GM18526 (cell line): ENCODE results near the gene TMEM106B.
A peak's percentile ranks its signal among the peaks of the same experiment; 100 is the strongest.

Experiments used
- POLR2A ChIP-seq: IDR thresholded peaks from 3 replicates; pipeline ENCODE4 v1.6.1; 2011; ENCODE audit not compliant: insufficient read length; ENCODE audit errors: extremely low read depth

Gene TMEM106B

DNA sequence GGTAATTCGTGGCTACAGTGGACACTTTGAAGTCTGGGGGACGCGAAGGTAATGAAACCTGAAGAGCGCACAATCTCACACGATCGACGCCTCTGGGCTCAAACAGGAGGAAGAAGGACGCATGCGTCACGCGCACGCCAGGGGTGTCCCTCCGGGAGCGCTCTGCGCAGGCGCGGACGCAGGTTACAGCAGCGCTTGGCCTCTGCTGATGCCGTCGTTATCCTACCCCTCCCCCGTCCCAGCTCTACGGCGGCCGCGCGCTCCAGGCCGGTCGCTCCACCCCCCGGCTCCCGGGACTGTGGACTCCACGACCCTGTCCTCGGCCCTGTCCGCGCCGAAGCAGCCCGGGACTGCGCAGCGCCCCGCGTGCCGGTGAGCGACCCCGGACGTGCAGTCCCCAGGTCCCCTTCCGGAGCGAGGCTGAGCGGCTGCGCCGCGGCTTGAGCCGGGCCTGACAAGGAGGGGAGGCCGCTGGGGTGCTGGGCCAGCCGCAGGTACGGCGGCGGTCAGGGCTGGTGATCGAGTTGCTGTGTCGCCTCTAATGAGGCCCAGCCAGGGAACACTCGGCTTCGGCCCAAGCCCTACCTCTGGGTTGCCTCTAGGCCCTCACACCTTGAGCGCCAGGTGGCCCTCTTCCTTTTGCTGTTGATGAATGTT lies at the start of gene TMEM106B:
Gene TMEM106B, plus strand, starts transcription at position 241 of the 657 bp plus-strand sequence. CDS start 3,517 bp downstream, outside the sequence.
- peak; percentile 55 for TF ChIP-seq POLR2A

- no peak for TF ChIP-seq POLR2A
These were observed 48.5 kb upstream of the TMEM106B start for GRCh38 chr7:12162415-12163113.

DNA sequence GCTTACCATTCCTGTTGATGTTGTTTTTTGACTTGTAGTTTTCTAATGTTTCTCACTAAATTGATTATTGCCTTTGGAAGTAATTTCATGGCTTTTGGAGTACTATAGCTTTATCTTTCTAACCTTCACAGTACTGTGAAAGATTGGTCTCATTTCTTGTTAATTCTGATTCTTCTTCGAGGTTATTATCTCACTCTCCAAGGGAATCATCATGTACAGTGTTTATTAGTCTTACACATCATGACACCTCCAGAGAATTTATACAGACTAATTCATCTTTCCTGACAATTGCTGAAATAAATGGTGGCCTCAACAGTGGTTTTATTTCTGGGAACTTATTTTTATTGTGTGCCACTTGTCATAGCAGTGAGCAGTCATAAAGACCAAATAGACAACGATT lies 37.4 kb upstream of the TMEM106B start:
- TF ChIP-seq POLR2A, result no peak

GRCh38 chr7:12174931-12175330 lies 36.2 kb upstream of the TMEM106B start:
- TF ChIP-seq POLR2A, result no peak

- TF ChIP-seq POLR2A, result no peak
These were observed 32.8 kb upstream of the TMEM106B start for GRCh38 chr7:12178317-12178716.

DNA sequence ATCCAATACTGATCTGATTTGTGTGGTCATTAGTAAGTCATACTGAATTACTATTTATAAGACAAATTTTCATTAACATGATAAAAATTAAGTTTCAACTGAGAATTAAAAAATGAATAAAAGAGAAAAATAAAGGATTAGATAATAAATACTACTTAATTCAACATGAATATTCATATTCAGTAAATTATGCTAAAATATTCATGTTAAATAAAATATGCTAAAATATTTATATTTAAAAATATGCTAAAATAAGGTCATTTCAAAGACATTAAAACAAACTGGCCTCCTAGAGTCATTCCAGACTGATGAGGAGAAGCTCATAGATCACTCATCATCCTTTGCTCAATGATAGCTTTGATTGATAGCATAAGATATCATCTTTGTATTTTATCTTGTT lies 16.7 kb upstream of the TMEM106B start:
- no peak for TF ChIP-seq POLR2A

- TF ChIP-seq POLR2A, result no peak
These were observed 14.7 kb upstream of the TMEM106B start for GRCh38 chr7:12196386-12196785.

DNA sequence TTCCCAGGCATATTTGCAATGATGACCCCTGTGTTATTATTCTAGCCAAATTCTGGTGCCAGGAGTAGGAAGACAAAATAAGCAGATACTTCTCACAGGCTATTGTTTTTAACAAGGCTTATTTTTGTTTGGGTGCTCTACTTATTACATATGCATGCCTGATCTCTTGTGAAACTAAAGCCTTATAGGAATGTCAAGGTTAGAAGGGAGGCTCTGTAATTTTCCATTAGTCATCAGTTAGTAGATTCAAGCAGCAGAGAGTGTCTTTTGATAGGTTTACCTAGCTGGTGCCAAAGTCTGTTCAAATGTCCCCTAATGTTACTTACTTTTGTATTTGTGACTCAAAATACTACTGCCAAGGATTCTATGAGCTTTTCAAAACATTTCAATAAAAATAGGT lies 11.7 kb upstream of the TMEM106B start:
- TF ChIP-seq POLR2A, result no peak

DNA sequence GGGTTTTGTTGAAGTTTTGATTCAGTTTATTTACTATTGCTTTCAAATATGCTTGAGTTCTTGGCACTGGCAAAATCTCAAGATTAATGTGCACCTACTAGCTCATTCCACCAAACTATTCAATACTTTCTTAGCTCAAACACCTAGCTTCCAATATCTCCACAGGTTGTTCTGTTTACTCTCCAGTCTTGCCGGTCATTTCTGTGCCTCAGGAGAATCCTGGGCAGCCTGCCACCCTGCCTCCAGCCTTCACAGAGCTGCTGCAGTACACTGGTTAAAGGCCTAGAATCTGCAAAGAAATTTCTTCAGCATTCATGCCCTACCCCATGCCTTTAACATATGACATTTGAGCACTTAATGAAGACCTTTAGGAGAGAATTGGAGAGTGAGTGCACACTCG lies 4.0 kb upstream of the TMEM106B start:
- no peak for TF ChIP-seq POLR2A

GRCh38 chr7:12209221-12209620 lies 1.9 kb upstream of the TMEM106B start:
- no peak for TF ChIP-seq POLR2A

GRCh38 chr7:12210179-12211053 lies 678 bp upstream of the TMEM106B start:
- TF ChIP-seq POLR2A, result no peak

GRCh38 chr7:12211711-12212485 lies 804 bp downstream of the TMEM106B start:
- TF ChIP-seq POLR2A, result no peak

- no peak for TF ChIP-seq POLR2A
These were observed 6.2 kb downstream of the TMEM106B start for GRCh38 chr7:12217311-12217710.

DNA sequence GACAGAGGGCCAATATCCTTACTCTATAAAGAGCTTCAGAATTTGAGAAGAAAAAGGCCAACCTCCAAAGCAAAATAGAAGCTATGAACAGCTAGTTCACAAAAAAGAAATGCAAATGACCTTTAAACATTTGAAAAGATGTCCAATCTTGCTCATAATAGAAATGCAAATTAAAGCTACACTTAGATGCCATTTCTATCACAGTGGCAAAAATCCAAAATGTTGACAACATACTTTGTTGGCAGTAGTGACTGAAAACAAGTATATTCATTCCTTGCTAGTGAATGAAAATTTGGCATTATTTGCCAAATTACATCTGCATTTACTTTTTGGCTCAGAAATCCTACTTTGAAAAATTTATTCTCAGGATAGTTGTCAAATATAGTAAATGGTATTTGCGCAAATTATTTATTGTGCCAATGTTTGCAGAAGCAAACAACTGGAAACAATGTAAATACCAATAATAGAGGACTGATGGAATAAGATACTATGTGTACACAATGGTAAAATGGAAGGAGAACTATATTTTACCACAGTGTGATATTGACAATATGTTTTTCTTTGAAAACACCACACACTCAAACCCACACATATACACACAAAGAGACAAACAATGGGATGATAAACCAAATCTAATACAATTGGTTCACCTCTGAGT lies 9.4 kb downstream of the TMEM106B start:
- no peak for TF ChIP-seq POLR2A

DNA sequence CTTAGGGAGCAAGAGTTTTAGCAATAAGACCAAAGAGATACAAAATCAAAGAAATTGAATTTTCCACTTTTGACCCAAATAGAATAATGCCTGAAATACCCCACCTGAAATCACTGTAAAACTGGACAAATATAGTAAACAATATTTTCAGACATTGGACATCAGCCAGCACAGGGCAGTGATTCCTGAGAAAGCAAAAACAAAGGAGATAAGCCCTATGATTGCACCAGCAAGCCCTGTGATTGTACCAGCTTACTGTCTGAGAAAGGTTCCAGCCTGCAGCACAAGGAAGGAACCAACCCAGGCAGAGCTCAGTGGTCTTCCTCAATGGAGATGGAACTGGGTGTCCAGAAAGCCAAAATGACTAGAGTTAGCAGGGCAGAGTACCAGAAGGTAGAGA lies 10.3 kb downstream of the TMEM106B start:
- no peak for TF ChIP-seq POLR2A
